ENCODE results near the gene PTPRG.

- TF ChIP-seq CTCF (conservative IDR thresholded peaks at IDR 0.05 in 1 of 2, IDR thresholded peaks at IDR 0.05 in 1 of 2; ENCODE audit: low read depth in 1 of 2, low read length in 2 of 2): no peak
- no peak for TF ChIP-seq EZH2 (IDR thresholded peaks at IDR 0.05; ENCODE audit: low read length, missing control alignments)
These were observed 567.3 kb downstream of the PTPRG start for GRCh38 chr3:62128681-62129080.
